CD4-positive, alpha-beta memory T cell (primary cell): ENCODE measurements around the gene ZBP1. TPM values are rescaled to one million over a fixed set of nuclear protein-coding genes. Genes with fewer than 3 reads are reported as not detected.
A peak's percentile ranks its signal among the peaks of the same experiment; 100 is the strongest.

Experiments used
- CTCF ChIA-PET: fragments of 350-600 bp; sonication (Branson Sonifier 250); formaldehyde crosslinking; loops from one replicate; lab custom pipeline; 2021; ENCODE audit warnings: inconsistent platforms; ENCODE audit not compliant: partially characterized antibody; lab: Charles Lee
- POLR2A ChIA-PET: fragments of 350-600 bp; sonication (Branson Sonifier 250); formaldehyde crosslinking; loops from one replicate; lab custom pipeline; 2021; ENCODE audit not compliant: partially characterized antibody; lab: Charles Lee
- DNase-seq, 5 donors: peaks; one replicate each; pipeline versions ENCODE4 v3.0.0 to v3.0.0-alpha.2; 2020 to 2022; ENCODE audit warnings: mixed read lengths in 1 of 5
- H3K27ac ChIP-seq: one replicate; pipeline ENCODE4 v1.7.0; 2013; ENCODE audit warnings: low read depth, low read length
- H3K27me3 ChIP-seq: 2 replicates; pipeline ENCODE4 v1.7.0; 2013; ENCODE audit warnings: mild to moderate bottlenecking, low read length, moderate library complexity; ENCODE audit not compliant: insufficient read depth
- H3K36me3 ChIP-seq: 2 replicates; pipeline ENCODE4 v1.7.0; 2013; ENCODE audit warnings: mild to moderate bottlenecking, low read length, moderate library complexity; ENCODE audit not compliant: insufficient read depth
- H3K4me1 ChIP-seq: 2 replicates; pipeline ENCODE4 v1.7.0; 2013; ENCODE audit warnings: mild to moderate bottlenecking, low read length, moderate library complexity; ENCODE audit not compliant: insufficient read depth
- H3K4me3 ChIP-seq, 2 donors: one replicate each; pipeline ENCODE4 v1.7.0; 2013; ENCODE audit warnings: low read length in 2 of 2, mild to moderate bottlenecking in 1 of 2
- H3K9me3 ChIP-seq, 2 donors: one replicate each; pipeline ENCODE4 v1.7.0; 2013; ENCODE audit warnings: low read length in 2 of 2, control low read depth in 1 of 2; ENCODE audit not compliant: control insufficient read depth in 1 of 2
- H3K27ac Mint-ChIP-seq, 7 donors: one replicate each; pipeline ENCODE4 v1.8.0; 2020 to 2021; ENCODE audit warnings: mixed read lengths in 7 of 7, mild to moderate bottlenecking in 6 of 7, inconsistent platforms in 3 of 7, moderate library complexity in 3 of 7
- H3K27me3 Mint-ChIP-seq, 2 donors: one replicate each; pipeline ENCODE4 v1.8.0; 2020 to 2021; ENCODE audit warnings: mixed read lengths in 2 of 2
- H3K36me3 Mint-ChIP-seq, 2 donors: one replicate each; pipeline ENCODE4 v1.8.0; 2020 to 2021; ENCODE audit warnings: mixed read lengths in 2 of 2, inconsistent platforms in 1 of 2, mild to moderate bottlenecking in 1 of 2
- H3K4me1 Mint-ChIP-seq, 4 donors: one replicate each; pipeline ENCODE4 v1.8.0; 2020 to 2021; ENCODE audit warnings: mixed read lengths in 4 of 4, mild to moderate bottlenecking in 1 of 4
- H3K4me3 Mint-ChIP-seq, 8 donors: one replicate each; pipeline ENCODE4 v1.8.0; 2020 to 2021; ENCODE audit warnings: mixed read lengths in 8 of 8, mild to moderate bottlenecking in 7 of 8, moderate library complexity in 6 of 8, inconsistent platforms in 3 of 8
- H3K9me3 Mint-ChIP-seq, 8 donors: one replicate each; pipeline ENCODE4 v1.8.0; 2020 to 2021; ENCODE audit warnings: mixed read lengths in 8 of 8, mild to moderate bottlenecking in 5 of 8, inconsistent platforms in 3 of 8, moderate library complexity in 1 of 8
- intact Hi-C: fragments of 100-400 bp; cut with micrococcal nuclease; formaldehyde crosslinking; loops from one replicate; pipeline ENCODE4 v1.15.1; 2023
- polyA plus RNA-seq, 2 donors: library from polyadenylated mRNA; unstranded; fragments of 300-500 nt; fragmentation: Illumina TruSeq; gene quantifications; one replicate each; pipeline ENCODE4 v1.2.3, GENCODE V29; 2021
- total RNA-seq, 2 experiments: library from RNA; stranded (reverse); gene quantifications; one replicate each; pipeline ENCODE4 v1.2.3, GENCODE V29; 2021

ZBP1 gene, protein sequence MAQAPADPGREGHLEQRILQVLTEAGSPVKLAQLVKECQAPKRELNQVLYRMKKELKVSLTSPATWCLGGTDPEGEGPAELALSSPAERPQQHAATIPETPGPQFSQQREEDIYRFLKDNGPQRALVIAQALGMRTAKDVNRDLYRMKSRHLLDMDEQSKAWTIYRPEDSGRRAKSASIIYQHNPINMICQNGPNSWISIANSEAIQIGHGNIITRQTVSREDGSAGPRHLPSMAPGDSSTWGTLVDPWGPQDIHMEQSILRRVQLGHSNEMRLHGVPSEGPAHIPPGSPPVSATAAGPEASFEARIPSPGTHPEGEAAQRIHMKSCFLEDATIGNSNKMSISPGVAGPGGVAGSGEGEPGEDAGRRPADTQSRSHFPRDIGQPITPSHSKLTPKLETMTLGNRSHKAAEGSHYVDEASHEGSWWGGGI
- total RNA-seq, result 10 to 100 TPM; 21.7 to 25.2 TPM
- polyA plus RNA-seq, result 10 to 100 TPM; 11.7 to 18.0 TPM

DNA sequence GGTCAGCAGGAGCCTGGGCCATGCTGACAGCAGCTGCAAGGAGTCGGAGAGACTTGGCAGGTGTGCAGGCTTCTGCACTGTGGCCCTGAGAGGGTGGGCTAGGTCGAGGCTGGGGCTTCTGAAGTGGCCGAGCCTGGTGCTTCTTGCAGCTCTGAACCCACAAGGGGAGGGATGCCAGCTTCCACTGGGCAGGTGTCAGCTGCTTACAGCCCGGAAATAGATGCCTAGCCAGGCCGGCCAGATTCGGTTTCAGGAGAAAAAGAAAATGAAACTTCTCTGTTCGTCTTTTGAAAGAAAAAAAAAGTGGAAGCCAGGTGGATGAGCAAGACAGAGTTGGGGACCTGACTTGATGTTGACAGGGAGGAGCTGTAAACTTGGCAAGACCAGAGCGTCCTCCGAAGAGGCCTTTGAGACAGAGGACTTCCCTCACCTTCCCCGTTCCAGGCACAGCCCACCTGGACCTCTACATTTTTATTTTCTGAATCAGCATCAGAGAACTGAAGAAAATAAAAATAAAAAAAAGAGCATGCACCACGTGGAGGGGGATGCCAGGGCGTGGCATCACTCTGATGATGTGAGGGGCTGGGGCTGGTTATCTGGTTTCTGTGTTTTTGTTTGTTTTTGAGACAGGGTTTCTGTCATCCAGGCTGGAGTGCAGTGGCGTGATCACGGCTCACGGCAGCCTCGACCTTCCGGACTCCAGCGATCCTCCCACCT is at the start of gene ZBP1:
Gene ZBP1 (minus strand): TSS at position 153 of the 717 bp plus-strand sequence. CDS start 131 bp downstream, at position 22.
- peak; percentile 67 to 81 (median 69) for DNase-seq
- H3K27me3 ChIP-seq, result no peaks in the 10 kb centered on the region
- peak within 1 kb of the TSS; percentile 83 for H3K27ac ChIP-seq

DNA sequence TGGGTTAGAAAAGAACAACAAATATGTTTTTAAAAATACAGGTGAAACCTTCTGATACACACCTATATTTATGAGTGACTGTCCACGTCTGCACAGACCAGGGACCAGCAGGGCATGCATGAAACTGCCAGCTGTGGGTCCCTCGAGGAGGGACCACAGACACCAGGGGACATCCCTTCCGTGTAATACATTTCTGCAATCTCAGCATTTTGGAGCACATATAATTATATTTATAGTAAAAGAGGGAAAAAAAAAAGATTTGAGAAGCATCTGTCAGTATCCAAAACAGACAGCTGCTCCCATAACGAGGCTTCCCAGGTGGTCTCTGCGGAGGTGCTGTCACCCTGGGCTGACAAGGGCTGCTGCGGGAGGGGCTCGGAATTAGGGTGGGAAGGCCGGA is 49.4 kb upstream of the ZBP1 start:
- H3K36me3 ChIP-seq, result no peaks in the 10 kb centered on the region
- Mint-ChIP-seq H3K4me1 (no peaks in the 10 kb centered on the region), H3K9me3 (no peaks in the 10 kb centered on the region), H3K4me3 (no peak overlapping the region), H3K27me3 (no peaks in the 10 kb centered on the region), H3K27ac (no peak overlapping the region), H3K36me3 (no peaks in the 10 kb centered on the region)
- ChIA-PET CTCF (interaction anchor here (1.4 kb wide), 2 partner anchors 11 to 47 kb away, joined by 4 to 5 read pairs; no protein-coding TSS in a partner anchor), POLR2A (no interaction called here)
- H3K27ac ChIP-seq, result no peak overlapping the region
- H3K4me1 ChIP-seq, result no peaks in the 10 kb centered on the region
- no peak overlapping the region for H3K4me3 ChIP-seq
- H3K27me3 ChIP-seq, result no peaks in the 10 kb centered on the region
- intact Hi-C loops, result loop anchor here (1.0 kb wide), 1 partner anchor 72 kb away; no protein-coding TSS in a partner anchor
- DNase-seq, result no peak
- no peaks in the 10 kb centered on the region for H3K9me3 ChIP-seq

More for the DNA sequence above, at the start of gene ZBP1:
- H3K27me3 Mint-ChIP-seq, result no peaks in the 10 kb centered on the region
- CTCF ChIA-PET, result interaction anchor here (1.0 to 11.5 kb wide), 12 partner anchors 7 to 591 kb away, joined by 3 to 111 read pairs (median 10); partner anchors contain the start of gene PMEPA1
- H3K4me1 Mint-ChIP-seq, result peaks cover 38 to 92% (median 66%) of the 10 kb centered on the region in 4 donors
- peak within 1 kb of the TSS; percentile 82 to 90 for H3K4me3 ChIP-seq
- POLR2A ChIA-PET, result interaction anchor here (0.6 to 10.1 kb wide), 20 partner anchors 9 to 1633 kb away, joined by 3 to 255 read pairs (median 4); partner anchors contain the start of genes ATP5F1E and PMEPA1
- H3K4me1 ChIP-seq, result peaks cover 76% of the 10 kb centered on the region
- peaks cover 7% of the 10 kb centered on the region for H3K36me3 ChIP-seq
- H3K9me3 Mint-ChIP-seq, result peaks cover 0 to 10% (median 5%) of the 10 kb centered on the region in 8 donors
- intact Hi-C loops, result loop anchor here (1.0 to 10.0 kb wide), 4 partner anchors 8 to 1226 kb away; partner anchors contain the start of genes AURKA, CSTF1 and RAB22A
- peaks cover 15 to 23% of the 10 kb centered on the region in 2 donors for H3K36me3 Mint-ChIP-seq
- H3K27ac Mint-ChIP-seq, result peak within 1 kb of the TSS; percentile 93 to 100 (median 98)
- H3K9me3 ChIP-seq, result no peaks in the 10 kb centered on the region
- H3K4me3 Mint-ChIP-seq, result peak within 1 kb of the TSS; percentile 87 to 97 (median 94)

GRCh38 chr20:57667924-57668782 is 47.9 kb upstream of the ZBP1 start:
- H3K27me3 Mint-ChIP-seq, result no peaks in the 10 kb centered on the region
- Histone ChIP-seq H3K27ac (no peak overlapping the region), H3K9me3 (no peaks in the 10 kb centered on the region), H3K36me3 (no peaks in the 10 kb centered on the region), H3K4me3 (no peak overlapping the region), H3K27me3 (no peaks in the 10 kb centered on the region), H3K4me1 (no peaks in the 10 kb centered on the region)
- DNase-seq, result no peak
- POLR2A ChIA-PET, result no interaction called here
- no peaks in the 10 kb centered on the region for H3K4me1 Mint-ChIP-seq
- intact Hi-C loops, result no loop called here
- no peaks in the 10 kb centered on the region for H3K9me3 Mint-ChIP-seq
- CTCF ChIA-PET, result interaction anchor here (1.4 kb wide), 1 partner anchor 13 kb away, joined by 4 read pairs; no protein-coding TSS in a partner anchor
- peak overlapping the region in 1 of 7 donors; percentile 4 for H3K27ac Mint-ChIP-seq
- no peak overlapping the region for H3K4me3 Mint-ChIP-seq
- H3K36me3 Mint-ChIP-seq, result no peaks in the 10 kb centered on the region

GRCh38 chr20:57667388-57667787 is 47.2 kb upstream of the ZBP1 start:
- intact Hi-C loops, result no loop called here
- Mint-ChIP-seq H3K4me1 (no peaks in the 10 kb centered on the region), H3K36me3 (no peaks in the 10 kb centered on the region), H3K4me3 (no peak overlapping the region), H3K27ac (no peak overlapping the region), H3K9me3 (no peaks in the 10 kb centered on the region), H3K27me3 (no peaks in the 10 kb centered on the region)
- ChIA-PET POLR2A (no interaction called here), CTCF (no interaction called here)
- H3K27me3 ChIP-seq, result no peaks in the 10 kb centered on the region
- no peaks in the 10 kb centered on the region for H3K4me1 ChIP-seq
- H3K4me3 ChIP-seq, result no peak overlapping the region
- H3K27ac ChIP-seq, result no peak overlapping the region
- DNase-seq, result no peak
- H3K9me3 ChIP-seq, result no peaks in the 10 kb centered on the region
- no peaks in the 10 kb centered on the region for H3K36me3 ChIP-seq

GRCh38 chr20:57666834-57667157 is 46.6 kb upstream of the ZBP1 start:
- no peak overlapping the region for H3K27ac ChIP-seq
- H3K9me3 ChIP-seq, result no peaks in the 10 kb centered on the region
- intact Hi-C loops, result no loop called here
- H3K36me3 ChIP-seq, result no peaks in the 10 kb centered on the region
- no peak overlapping the region for H3K27ac Mint-ChIP-seq
- CTCF ChIA-PET, result no interaction called here
- H3K27me3 Mint-ChIP-seq, result no peaks in the 10 kb centered on the region
- POLR2A ChIA-PET, result interaction anchor here (1.0 kb wide), 1 partner anchor 39 kb away, joined by 3 read pairs; no protein-coding TSS in a partner anchor
- no peaks in the 10 kb centered on the region for H3K27me3 ChIP-seq
- no peak overlapping the region for H3K4me3 Mint-ChIP-seq
- DNase-seq, result no peak
- H3K4me1 Mint-ChIP-seq, result no peaks in the 10 kb centered on the region
- H3K9me3 Mint-ChIP-seq, result no peaks in the 10 kb centered on the region
- H3K36me3 Mint-ChIP-seq, result no peaks in the 10 kb centered on the region
- no peak overlapping the region for H3K4me3 ChIP-seq
- H3K4me1 ChIP-seq, result no peaks in the 10 kb centered on the region

DNA sequence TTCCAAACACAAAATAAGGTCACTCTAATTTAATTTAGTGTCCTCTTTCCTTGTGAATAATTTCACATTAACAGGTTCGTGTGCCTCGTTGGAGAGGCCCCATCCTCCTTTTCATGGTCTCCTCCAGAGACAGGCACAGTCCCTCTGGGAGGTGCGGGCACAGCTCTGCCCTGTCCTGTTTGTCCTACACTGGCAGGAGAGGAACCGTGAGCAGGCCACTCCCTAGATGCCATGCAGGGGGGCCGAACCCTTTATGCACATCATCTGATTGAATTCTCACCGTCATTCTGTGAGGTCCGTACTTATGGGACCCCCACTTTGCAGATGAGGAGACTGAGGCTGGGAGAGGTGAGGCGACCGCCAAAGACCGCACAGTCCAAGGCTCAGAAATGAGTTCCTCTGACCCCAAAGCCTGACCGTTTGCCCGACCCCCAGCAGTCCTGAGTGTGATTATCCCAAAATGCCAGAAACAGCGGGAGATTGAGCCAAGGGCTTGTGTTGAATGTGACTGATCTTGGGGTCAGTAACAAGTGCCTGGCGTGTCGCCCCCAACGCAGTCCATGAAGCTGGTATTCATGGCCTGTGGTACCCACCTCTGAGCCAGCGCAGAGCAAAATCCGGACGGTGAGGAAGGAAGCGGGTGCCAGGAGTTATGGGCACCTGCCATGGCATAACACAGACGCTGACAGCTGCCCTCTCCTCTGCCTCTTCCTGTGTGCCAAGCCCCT is 46.0 kb upstream of the ZBP1 start:
- H3K4me3 ChIP-seq, result no peak overlapping the region
- no peaks in the 10 kb centered on the region for H3K4me1 ChIP-seq
- ChIA-PET CTCF (no interaction called here), POLR2A (interaction anchor here (1.0 kb wide), 1 partner anchor 39 kb away, joined by 3 read pairs; no protein-coding TSS in a partner anchor)
- no peaks in the 10 kb centered on the region for H3K36me3 ChIP-seq
- H3K27ac Mint-ChIP-seq, result no peak overlapping the region
- H3K36me3 Mint-ChIP-seq, result no peaks in the 10 kb centered on the region
- H3K27ac ChIP-seq, result no peak overlapping the region
- no peaks in the 10 kb centered on the region for H3K27me3 ChIP-seq
- H3K27me3 Mint-ChIP-seq, result no peaks in the 10 kb centered on the region
- H3K9me3 ChIP-seq, result no peaks in the 10 kb centered on the region
- no peak overlapping the region for H3K4me3 Mint-ChIP-seq
- no peak for DNase-seq
- no peaks in the 10 kb centered on the region for H3K9me3 Mint-ChIP-seq
- intact Hi-C loops, result no loop called here
- H3K4me1 Mint-ChIP-seq, result no peaks in the 10 kb centered on the region
